Parathyroid adenoma (tissue), 2 donors: Measurements from ENCODE around the gene KEL.

ENCODE experiments used
- H2AFZ ChIP-seq: fragments of 300-600 bp; sonication (generic); one replicate; pipeline ENCODE4 v1.7.0; 2017; ENCODE audit warnings: antibody characterized with exemption, mild to moderate bottlenecking
- H3K27ac ChIP-seq: fragments of 300-600 bp; sonication (generic); one replicate; pipeline ENCODE4 v1.7.0; 2017
- H3K27me3 ChIP-seq: fragments of 300-600 bp; sonication (generic); one replicate; pipeline ENCODE4 v1.7.0; 2017; ENCODE audit warnings: low read length; ENCODE audit not compliant: control insufficient read depth, insufficient read depth
- H3K36me3 ChIP-seq: fragments of 300-600 bp; sonication (generic); one replicate; pipeline ENCODE4 v1.7.0; 2017; ENCODE audit warnings: low read length; ENCODE audit not compliant: control insufficient read depth, insufficient read depth
- H3K4me1 ChIP-seq: fragments of 300-600 bp; sonication (generic); one replicate; pipeline ENCODE4 v1.7.0; 2017; ENCODE audit warnings: control low read depth
- H3K4me2 ChIP-seq: fragments of 300-600 bp; sonication (generic); one replicate; pipeline ENCODE4 v1.7.0; 2017; ENCODE audit warnings: low read length
- H3K4me3 ChIP-seq: fragments of 300-600 bp; sonication (generic); one replicate; pipeline ENCODE4 v1.7.0; 2017; ENCODE audit warnings: low read depth, low read length
- H3K79me2 ChIP-seq: fragments of 300-600 bp; sonication (generic); one replicate; pipeline ENCODE4 v1.7.0; 2017; ENCODE audit warnings: control low read depth
- H3K9ac ChIP-seq: fragments of 300-600 bp; sonication (generic); one replicate; pipeline ENCODE4 v1.7.0; 2017; ENCODE audit warnings: mild to moderate bottlenecking
- H3K9me3 ChIP-seq: fragments of 300-600 bp; sonication (generic); one replicate; pipeline ENCODE4 v1.7.0; 2017; ENCODE audit warnings: low read length; ENCODE audit not compliant: control insufficient read depth
- CTCF ChIP-seq: fragments of 300-600 bp; sonication (generic); IDR thresholded peaks from one replicate; pipeline ENCODE4 v1.7.0; 2017; ENCODE audit warnings: antibody characterized with exemption, mild to moderate bottlenecking
- donor health status: primary hyperparathyroidism.

The KEL gene

GRCh38 chr7:142892951-142893350 is 69.2 kb downstream of the KEL start:
- no peak overlapping the region for H3K27ac ChIP-seq
- H3K79me2 ChIP-seq, result no peaks in the 10 kb centered on the region
- H3K36me3 ChIP-seq, result no peaks in the 10 kb centered on the region
- H3K9ac ChIP-seq, result no peak overlapping the region
- H3K9me3 ChIP-seq, result no peaks in the 10 kb centered on the region
- no peak for TF ChIP-seq CTCF
- no peak overlapping the region for H3K4me3 ChIP-seq
- no peak overlapping the region for H2AFZ ChIP-seq
- H3K4me1 ChIP-seq, result no peaks in the 10 kb centered on the region
- no peak overlapping the region for H3K4me2 ChIP-seq
- H3K27me3 ChIP-seq, result no peaks in the 10 kb centered on the region

GRCh38 chr7:142891490-142892082 is 70.6 kb downstream of the KEL start:
- no peaks in the 10 kb centered on the region for H3K4me1 ChIP-seq
- no peaks in the 10 kb centered on the region for H3K27me3 ChIP-seq
- TF ChIP-seq CTCF, result no peak
- H3K79me2 ChIP-seq, result no peaks in the 10 kb centered on the region
- H3K36me3 ChIP-seq, result no peaks in the 10 kb centered on the region
- no peak overlapping the region for H3K27ac ChIP-seq
- H2AFZ ChIP-seq, result no peak overlapping the region
- H3K9ac ChIP-seq, result no peak overlapping the region
- no peak overlapping the region for H3K4me2 ChIP-seq
- H3K9me3 ChIP-seq, result no peaks in the 10 kb centered on the region
- no peak overlapping the region for H3K4me3 ChIP-seq
